ENCODE measurements around the gene FANCC.
A peak's percentile ranks its signal among the peaks of the same experiment; 100 is the strongest.

The FANCC gene

DNA sequence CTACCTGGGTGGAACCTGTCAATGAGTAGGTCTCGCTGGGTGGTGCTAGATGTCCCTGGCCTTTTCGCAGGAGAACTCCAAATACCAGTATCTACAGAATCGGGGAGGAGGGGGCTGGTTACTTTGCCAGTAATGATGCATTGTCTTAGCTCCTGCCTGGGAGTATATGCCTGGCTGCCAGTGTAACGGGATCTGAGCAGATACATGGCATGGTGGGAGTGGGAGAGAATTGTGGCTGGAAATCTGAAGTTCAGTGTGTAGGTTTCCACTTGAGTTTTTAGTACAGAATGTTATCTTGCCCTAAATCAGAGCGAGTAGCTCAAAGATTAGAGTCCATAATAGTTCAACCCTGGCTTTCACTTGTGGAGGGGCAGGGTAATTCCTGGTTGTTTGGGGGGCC lies 38.0 kb upstream of the FANCC start:
- no peak for DNase-seq (ENCODE audit: low read depth)
- TF ChIP-seq, protein P1, sequence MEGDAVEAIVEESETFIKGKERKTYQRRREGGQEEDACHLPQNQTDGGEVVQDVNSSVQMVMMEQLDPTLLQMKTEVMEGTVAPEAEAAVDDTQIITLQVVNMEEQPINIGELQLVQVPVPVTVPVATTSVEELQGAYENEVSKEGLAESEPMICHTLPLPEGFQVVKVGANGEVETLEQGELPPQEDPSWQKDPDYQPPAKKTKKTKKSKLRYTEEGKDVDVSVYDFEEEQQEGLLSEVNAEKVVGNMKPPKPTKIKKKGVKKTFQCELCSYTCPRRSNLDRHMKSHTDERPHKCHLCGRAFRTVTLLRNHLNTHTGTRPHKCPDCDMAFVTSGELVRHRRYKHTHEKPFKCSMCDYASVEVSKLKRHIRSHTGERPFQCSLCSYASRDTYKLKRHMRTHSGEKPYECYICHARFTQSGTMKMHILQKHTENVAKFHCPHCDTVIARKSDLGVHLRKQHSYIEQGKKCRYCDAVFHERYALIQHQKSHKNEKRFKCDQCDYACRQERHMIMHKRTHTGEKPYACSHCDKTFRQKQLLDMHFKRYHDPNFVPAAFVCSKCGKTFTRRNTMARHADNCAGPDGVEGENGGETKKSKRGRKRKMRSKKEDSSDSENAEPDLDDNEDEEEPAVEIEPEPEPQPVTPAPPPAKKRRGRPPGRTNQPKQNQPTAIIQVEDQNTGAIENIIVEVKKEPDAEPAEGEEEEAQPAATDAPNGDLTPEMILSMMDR (conservative IDR thresholded peaks at IDR 0.05; ENCODE audit: low read depth, low read length), result no peak
- no peak overlapping the region for H3K4me3 ChIP-seq (ENCODE audit: low read length)

DNA sequence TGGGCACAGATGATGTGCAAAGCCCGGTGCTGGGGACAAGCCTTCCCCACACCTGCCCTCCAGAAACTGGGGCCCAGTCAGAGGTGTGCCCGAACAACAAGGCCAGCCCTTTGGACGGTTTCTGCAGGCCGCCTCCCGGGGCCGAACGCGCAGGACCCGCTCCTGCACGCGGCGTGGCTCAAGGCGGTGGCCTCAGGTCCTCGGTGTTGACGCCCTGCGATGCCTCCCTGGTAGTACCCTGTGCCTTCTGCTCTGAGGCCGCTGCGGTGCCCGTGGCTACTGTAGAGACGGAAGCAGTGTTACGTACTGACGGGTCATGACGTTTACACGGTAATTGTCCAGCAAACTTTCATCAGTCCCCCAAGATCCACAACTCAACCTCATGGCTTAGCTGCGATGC lies 33.5 kb upstream of the FANCC start:
- TF ChIP-seq, protein P1 (conservative IDR thresholded peaks at IDR 0.05; ENCODE audit: low read depth, low read length), result no peak
- H3K4me3 ChIP-seq (ENCODE audit: low read length), result no peak overlapping the region
- DNase-seq (ENCODE audit: low read depth), result no peak

DNA sequence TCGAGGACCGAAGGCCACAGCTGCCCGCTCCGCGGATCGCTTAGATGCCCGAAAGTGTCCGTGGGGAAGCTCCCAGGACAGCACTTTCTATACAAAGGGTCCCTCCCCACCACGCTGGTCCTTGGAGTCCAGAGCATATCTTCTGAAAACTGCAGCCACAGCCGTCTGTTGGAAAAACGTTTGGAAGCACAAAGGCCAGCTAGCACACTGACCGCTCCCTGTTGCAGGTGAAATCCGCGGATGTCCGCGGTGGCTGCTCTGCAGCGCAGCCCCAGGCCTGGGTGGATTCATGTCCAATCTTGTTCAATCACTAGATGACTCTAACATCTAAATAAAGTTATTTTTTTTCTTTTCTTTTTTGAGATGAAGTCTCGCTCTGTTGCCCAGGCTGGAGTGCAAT lies 32.8 kb upstream of the FANCC start:
- DNase-seq (ENCODE audit: low read depth), result no peak
- TF ChIP-seq, protein P1 (conservative IDR thresholded peaks at IDR 0.05; ENCODE audit: low read depth, low read length), result no peak
- no peak overlapping the region for H3K4me3 ChIP-seq (ENCODE audit: low read length)

DNA sequence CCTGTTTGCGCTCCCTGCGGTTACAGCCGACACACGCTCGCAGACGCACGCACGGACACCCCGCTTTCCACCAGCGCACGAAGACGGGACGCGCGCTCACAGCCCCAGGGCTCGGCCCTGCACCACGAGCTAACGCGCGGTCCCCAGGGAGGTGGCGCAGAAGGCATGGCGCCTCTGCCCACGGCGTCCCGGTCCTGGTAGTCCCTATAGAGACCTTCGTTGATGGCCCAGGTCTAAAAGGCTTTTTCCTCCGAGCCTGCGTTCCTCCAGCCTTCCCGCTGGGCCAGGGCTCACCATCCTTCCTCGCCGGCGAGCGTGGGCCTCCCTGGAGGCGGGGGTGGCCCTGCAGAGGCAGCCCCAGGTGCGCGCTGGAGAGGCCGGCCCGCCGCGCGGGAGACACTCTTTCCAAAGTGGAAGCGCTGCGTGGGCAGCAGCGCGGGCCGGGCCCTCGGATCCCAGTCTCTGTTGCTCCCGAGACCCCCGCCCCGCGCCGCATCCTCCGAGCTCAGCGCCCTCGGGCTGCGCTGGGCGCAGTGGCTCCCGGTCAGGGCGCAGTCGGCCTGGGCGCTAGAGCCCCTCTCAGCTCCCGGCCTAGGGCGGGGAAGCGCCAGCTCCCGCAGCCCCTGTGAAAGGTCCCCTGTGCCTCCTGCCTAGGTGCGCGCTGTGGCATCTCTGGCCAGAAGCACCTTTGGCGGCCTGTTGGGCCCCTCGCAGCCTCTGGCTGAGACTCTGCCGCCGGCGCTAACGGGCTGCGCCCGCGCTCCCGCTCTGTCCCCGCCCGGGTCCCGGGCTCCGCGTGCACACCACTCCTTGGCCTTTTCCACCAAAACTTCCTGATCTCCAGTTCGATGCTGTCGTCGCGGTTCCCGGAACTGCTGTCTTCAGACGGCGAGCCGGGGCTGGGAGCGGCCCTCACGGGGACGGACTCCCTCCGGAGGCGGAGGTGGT lies 31.9 kb upstream of the FANCC start:
- no peak for DNase-seq (ENCODE audit: low read depth)
- peak overlapping the region; percentile 31 for H3K4me3 ChIP-seq (ENCODE audit: low read length)
- TF ChIP-seq, protein P1 (conservative IDR thresholded peaks at IDR 0.05; ENCODE audit: low read depth, low read length), result no peak

DNA sequence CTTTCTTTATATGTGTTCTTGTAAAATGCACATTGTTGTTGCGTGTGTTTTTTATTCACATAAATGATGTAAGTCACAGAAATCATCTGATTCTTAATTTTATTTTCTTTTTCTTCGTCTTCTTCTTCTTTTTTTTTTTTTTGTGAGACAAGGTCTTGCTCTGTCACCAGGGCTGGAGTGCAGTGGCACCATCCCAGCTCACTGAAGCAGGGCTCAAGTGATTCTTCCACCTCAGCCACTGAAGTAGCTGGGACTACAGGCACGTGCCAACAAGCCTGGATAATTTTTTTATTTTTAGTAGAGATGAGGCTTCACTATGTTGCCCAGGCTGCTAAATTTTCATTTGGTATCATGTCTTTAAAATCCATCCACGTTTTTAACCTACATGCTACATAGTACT lies 28.5 kb upstream of the FANCC start:
- H3K4me3 ChIP-seq (ENCODE audit: low read length), result no peak overlapping the region
- no peak for DNase-seq (ENCODE audit: low read depth)
- TF ChIP-seq, protein P1 (conservative IDR thresholded peaks at IDR 0.05; ENCODE audit: low read depth, low read length), result no peak

DNA sequence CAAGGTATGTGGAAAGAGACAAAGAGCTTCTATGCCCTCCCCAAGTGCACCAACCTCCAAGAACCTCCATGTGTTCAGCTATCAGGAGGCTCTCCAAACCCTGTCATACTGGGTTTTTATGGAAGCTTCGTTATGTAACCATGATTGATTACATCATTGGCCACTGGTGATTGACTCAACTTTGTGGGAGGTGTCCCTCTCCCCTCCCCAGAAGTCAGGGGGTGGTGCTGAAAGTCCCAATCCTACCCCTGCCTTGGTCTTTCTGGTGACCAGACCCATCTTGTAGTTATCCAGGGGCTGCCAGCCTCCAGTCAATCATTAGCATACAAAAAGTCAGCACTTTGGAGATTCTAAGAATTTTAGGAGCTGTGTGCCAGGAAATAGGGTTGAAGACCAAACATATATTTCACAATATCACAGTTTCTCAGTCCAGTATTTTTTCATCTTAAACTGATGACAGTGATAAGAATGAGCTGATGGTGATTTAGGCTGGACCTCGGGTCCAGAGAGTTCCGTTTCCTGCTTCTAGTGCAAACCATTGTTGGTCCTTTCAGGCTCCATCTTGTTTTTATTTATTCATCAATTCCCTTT lies 27.3 kb upstream of the FANCC start:
- TF ChIP-seq, protein P1 (conservative IDR thresholded peaks at IDR 0.05; ENCODE audit: low read depth, low read length), result no peak
- H3K4me3 ChIP-seq (ENCODE audit: low read length), result no peak overlapping the region
- DNase-seq (ENCODE audit: low read depth), result no peak

Data from retinal pigment epithelial cell (primary cell).